A673 (cell line): ENCODE results near the gene DMXL1. TPM values are rescaled to one million over a fixed set of nuclear protein-coding genes. Genes with fewer than 3 reads are reported as not detected.

ENCODE experiments used
- BruUV-seq: library from RNA; stranded (reverse); fragments of 400-500 nt; replicated peaks from 2 replicates; lab custom pipeline; 2021; lab: Mats Ljungman, UMichigan
- CTCF ChIA-PET: fragments of 300-600 bp; sonication (Branson Sonifier 250); formaldehyde crosslinking; loops from one replicate; lab custom pipeline; 2022; ENCODE audit warnings: antibody characterized with exemption; lab: Charles Lee
- POLR2A ChIA-PET: fragments of 300-600 bp; sonication (Branson Sonifier 250); formaldehyde crosslinking; loops from one replicate; lab custom pipeline; 2022; ENCODE audit warnings: antibody characterized with exemption; ENCODE audit not compliant: low non-redundant PET; lab: Charles Lee
- DNase-seq: peaks from one replicate; pipeline ENCODE4 v3.0.0-alpha.2; 2015; ENCODE audit warnings: low spot score
- H3K27ac ChIP-seq: fragments of 200-600 bp; sonication (generic); 2 replicates; pipeline ENCODE4 v1.5.1; 2016; ENCODE audit warnings: mixed run types, low read depth, mild to moderate bottlenecking, mixed read lengths, antibody characterized with exemption, low read length; ENCODE audit not compliant: poor library complexity, severe bottlenecking
- H3K27me3 ChIP-seq: fragments of 200-600 bp; sonication (generic); replicated peaks from 2 replicates; pipeline ENCODE4 v1.6.1; 2017; ENCODE audit warnings: mixed run types, low read depth, mild to moderate bottlenecking, mixed read lengths, antibody characterized with exemption, low read length; ENCODE audit not compliant: insufficient read depth, poor library complexity
- H3K36me3 ChIP-seq: fragments of 200-600 bp; sonication (generic); 2 replicates; pipeline ENCODE4 v1.6.1; 2016; ENCODE audit warnings: mixed run types, mild to moderate bottlenecking, mixed read lengths, antibody characterized with exemption, low read length; ENCODE audit not compliant: insufficient read depth, poor library complexity, severe bottlenecking
- H3K4me1 ChIP-seq: fragments of 200-600 bp; sonication (generic); 2 replicates; pipeline ENCODE4 v1.6.1; 2017; ENCODE audit warnings: mixed run types, mild to moderate bottlenecking, mixed read lengths, antibody characterized with exemption, low read length; ENCODE audit not compliant: insufficient read depth, poor library complexity, severe bottlenecking
- H3K4me3 ChIP-seq: fragments of 200-600 bp; sonication (generic); 2 replicates; pipeline ENCODE4 v1.5.1; 2016; ENCODE audit warnings: low read depth, mixed run types, mild to moderate bottlenecking, mixed read lengths, low read length; ENCODE audit not compliant: poor library complexity, severe bottlenecking
- H3K9me3 ChIP-seq: fragments of 200-600 bp; sonication (generic); 2 replicates; pipeline ENCODE4 v1.6.1; 2016; ENCODE audit warnings: mixed run types, low read depth, mild to moderate bottlenecking, mixed read lengths, antibody characterized with exemption, low read length; ENCODE audit not compliant: poor library complexity, severe bottlenecking
- CTCF ChIP-seq: fragments of 300-800, 200-600 bp; sonication (generic); conservative IDR thresholded peaks from 2 replicates; pipeline ENCODE4 v1.5.1; 2017; ENCODE audit warnings: low read depth, mild to moderate bottlenecking, antibody characterized with exemption, low read length, moderate library complexity, mixed read lengths
- EZH2 ChIP-seq: fragments of 200-600 bp; sonication (generic); IDR thresholded peaks from 2 replicates; pipeline ENCODE4 v1.6.1; 2017; ENCODE audit warnings: borderline replicate concordance, low read depth, mild to moderate bottlenecking, mixed read lengths, antibody characterized with exemption, low read length; ENCODE audit not compliant: poor library complexity, severe bottlenecking
- intact Hi-C: fragments of 100-400 bp; cut with micrococcal nuclease; formaldehyde crosslinking; loops from one replicate; pipeline ENCODE4 v1.10.0; 2022; ENCODE audit not compliant: unreplicated experiment
- total RNA-seq: library from RNA; stranded (reverse); gene quantifications from 2 replicates; pipeline ENCODE4 v1.2.3, GENCODE V29; 2021

Gene DMXL1
- total RNA-seq, 1 experiment from 2014 or later: 30.9 TPM

GRCh38 chr5:119280380-119280779 lies 209.5 kb downstream of the DMXL1 start:
- DNase-seq: no peak
- H3K27ac ChIP-seq: no peak overlapping the region
- TF ChIP-seq CTCF: no peak
- no peak for TF ChIP-seq EZH2
- no peaks in the 10 kb centered on the region for H3K27me3 ChIP-seq
- H3K36me3 ChIP-seq: no peaks in the 10 kb centered on the region
- ChIA-PET POLR2A (no interaction called here), CTCF (no interaction called here)
- no peaks in the 10 kb centered on the region for H3K9me3 ChIP-seq
- no TSS peak for BruUV-seq
- intact Hi-C loops: no loop called here
- no peaks in the 10 kb centered on the region for H3K4me1 ChIP-seq
- H3K4me3 ChIP-seq: no peak overlapping the region

GRCh38 chr5:119282628-119283027 lies 211.7 kb downstream of the DMXL1 start:
- no peak overlapping the region for H3K27ac ChIP-seq
- no peak overlapping the region for H3K4me3 ChIP-seq
- intact Hi-C loops: no loop called here
- no peaks in the 10 kb centered on the region for H3K4me1 ChIP-seq
- BruUV-seq: no TSS peak
- H3K27me3 ChIP-seq: no peaks in the 10 kb centered on the region
- ChIA-PET POLR2A (no interaction called here), CTCF (no interaction called here)
- no peak for DNase-seq
- no peak for TF ChIP-seq EZH2
- TF ChIP-seq CTCF: no peak
- no peaks in the 10 kb centered on the region for H3K9me3 ChIP-seq
- no peaks in the 10 kb centered on the region for H3K36me3 ChIP-seq

GRCh38 chr5:119284031-119284430 lies 213.1 kb downstream of the DMXL1 start:
- no peak for DNase-seq
- Histone ChIP-seq H3K27ac (no peak overlapping the region), H3K36me3 (no peaks in the 10 kb centered on the region), H3K4me1 (no peaks in the 10 kb centered on the region), H3K4me3 (no peak overlapping the region), H3K9me3 (no peaks in the 10 kb centered on the region), H3K27me3 (no peaks in the 10 kb centered on the region)
- POLR2A ChIA-PET: no interaction called here
- CTCF ChIA-PET: no interaction called here
- no TSS peak for BruUV-seq
- no peak for TF ChIP-seq EZH2
- TF ChIP-seq CTCF: no peak
- intact Hi-C loops: no loop called here
